Activated CD8-positive, alpha-beta memory T cell treated with anti-CD3 and anti-CD28 coated beads, Interleukin-2, amount 50 U/mL, for 24 hours (primary cell): ENCODE data around the gene TEX53.

Source experiments
- DNase-seq: peaks from one replicate; pipeline ENCODE4 v3.0.0-alpha.2; 2020; ENCODE audit errors: extremely low read depth

The TEX53 gene

GRCh38 chr9:114638404-114638803 is 19.2 kb downstream of the TEX53 start:
- no peak for DNase-seq

DNA sequence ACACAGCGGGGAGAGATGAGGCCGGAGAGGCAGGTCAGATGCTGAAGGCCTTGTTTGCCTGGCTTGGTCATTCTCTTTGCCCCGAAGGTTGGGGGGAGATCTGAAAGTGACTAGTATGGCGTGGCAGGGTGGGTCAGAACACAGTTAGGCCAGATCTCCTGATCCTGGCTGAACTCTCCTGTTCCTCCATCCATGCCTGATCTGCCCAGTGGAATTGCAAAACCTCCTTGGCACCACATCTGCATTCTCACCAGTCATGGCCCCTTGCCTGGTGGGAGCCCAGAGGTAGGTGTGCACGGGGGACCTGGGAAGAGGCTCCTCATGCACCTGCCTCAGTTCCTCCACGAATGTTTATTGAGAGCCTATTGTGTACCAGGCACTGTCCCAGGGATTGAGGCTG is 23.2 kb downstream of the TEX53 start:
- no peak for DNase-seq

DNA sequence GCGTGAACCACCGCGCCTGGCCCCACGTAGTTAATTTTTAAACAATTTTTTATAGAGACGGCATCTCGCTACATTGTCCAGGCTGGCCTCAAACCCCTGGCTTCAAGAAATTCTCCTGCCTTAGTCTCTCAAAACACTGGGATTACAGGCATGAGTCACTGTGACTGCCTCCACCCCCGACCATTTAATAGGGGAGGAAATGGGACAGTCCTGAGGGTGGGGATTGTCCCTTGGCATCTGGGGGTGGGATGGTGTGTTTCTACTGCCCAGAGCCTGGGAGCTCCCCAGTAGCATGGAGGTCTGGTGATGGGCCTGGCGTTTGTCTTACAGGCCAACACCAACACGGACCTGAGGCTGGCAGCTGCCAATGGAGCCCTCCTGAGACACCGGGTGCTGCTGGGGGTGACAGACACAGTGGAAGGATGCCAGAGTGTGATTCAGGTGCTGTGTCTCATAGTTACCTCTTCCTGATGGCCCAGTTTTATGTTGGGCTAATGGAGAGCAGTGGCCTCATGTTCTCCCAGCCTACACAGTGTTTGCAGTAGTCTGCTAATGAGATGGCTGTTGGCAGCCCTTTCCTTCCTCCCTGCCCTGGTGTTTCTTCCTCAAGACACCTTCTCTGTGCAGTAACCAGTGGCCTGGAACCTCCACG is 24.0 kb downstream of the TEX53 start:
- no peak for DNase-seq

DNA sequence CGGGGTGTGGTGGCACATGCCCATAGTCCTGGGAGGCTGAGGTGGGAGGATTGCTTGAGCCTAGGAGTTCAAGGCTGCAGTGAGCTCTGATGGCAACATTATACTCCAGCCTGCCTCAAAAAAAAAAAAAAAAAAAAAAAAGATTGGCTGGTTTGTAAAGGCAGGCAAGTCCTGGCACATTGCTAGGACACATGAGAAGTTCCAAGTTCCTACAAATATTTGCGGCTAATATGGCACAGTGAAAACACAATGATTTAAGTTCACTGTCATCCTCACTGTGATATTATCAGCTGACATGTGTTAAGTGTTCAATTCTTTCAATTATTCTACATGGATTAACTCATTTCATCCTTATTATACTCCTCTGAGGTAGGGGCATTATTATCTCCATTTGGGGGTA is 26.4 kb downstream of the TEX53 start:
- no peak for DNase-seq

GRCh38 chr9:114629563-114630090 is 28.0 kb downstream of the TEX53 start:
- no peak for DNase-seq

GRCh38 chr9:114627553-114627952 is 30.1 kb downstream of the TEX53 start:
- no peak for DNase-seq

GRCh38 chr9:114626415-114627020 is 31.1 kb downstream of the TEX53 start:
- DNase-seq: no peak

DNA sequence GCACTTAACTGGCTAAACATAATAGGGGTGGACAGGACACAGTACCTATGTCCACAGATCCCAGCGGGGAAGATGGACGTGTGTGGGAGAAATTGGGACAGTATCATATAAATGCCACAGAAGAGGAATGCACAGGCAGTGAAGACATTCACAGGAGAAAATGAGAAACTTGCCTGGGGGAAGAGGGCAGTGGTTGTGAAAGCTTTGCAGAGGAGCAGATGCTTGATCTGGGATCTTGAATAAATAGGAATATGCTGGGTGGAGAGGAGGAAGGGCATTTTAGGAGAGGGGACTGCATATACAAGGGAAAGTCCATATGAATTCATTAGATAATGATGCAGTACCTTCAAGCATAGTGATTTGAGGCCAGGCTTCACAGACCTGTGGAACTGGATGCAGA is 32.9 kb downstream of the TEX53 start:
- DNase-seq: no peak

DNA sequence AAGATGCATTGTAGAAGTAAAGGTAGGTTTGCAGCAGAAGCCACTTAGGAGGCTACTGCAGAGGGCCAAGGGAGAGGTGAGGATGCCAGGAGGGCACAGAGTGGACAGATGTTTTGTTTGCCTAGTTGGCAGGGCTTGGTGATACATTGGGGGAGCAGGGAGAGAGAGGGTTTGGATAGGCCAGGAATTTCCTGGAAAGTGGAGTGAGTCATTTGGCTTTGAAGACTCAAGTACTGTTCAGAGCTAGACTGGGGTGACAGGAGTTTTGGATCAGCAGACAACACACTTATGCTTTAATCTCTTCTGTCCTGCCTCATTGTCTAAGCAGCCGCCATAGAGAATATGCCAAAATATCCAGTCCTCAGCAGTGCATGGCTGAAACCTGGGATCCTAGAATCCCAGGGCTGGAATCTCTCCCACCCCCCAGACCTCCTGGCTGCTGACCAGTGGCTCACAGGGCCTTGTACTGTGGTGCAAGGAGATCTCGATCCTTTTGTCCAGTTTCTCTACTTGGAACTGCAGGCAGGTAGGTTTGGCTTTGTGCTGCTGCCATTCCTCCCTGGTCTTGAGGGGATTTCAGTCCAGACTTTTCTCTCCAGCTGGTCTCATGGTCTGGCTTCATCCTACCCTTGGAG is 35.5 kb downstream of the TEX53 start:
- no peak for DNase-seq

DNA sequence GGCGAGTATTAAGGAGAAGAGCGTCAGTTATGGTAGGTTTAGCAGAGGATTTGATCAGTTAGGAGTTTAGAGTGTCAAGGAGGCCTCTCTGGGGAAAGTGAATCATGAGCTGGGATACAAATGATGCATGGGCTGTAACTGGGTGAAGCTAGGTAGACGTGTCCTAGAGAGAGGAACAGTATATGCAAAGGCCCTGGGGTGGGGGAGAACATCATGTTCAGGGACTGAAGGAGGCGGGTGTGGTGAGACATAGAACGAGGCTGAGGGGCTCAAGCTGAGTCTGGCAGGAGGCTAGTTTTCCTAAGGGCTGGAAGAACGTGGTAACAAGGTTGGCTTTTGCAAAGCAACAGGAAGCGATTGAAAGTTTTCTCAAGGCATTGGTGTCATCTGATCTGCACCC is 36.0 kb downstream of the TEX53 start:
- DNase-seq: no peak

DNA sequence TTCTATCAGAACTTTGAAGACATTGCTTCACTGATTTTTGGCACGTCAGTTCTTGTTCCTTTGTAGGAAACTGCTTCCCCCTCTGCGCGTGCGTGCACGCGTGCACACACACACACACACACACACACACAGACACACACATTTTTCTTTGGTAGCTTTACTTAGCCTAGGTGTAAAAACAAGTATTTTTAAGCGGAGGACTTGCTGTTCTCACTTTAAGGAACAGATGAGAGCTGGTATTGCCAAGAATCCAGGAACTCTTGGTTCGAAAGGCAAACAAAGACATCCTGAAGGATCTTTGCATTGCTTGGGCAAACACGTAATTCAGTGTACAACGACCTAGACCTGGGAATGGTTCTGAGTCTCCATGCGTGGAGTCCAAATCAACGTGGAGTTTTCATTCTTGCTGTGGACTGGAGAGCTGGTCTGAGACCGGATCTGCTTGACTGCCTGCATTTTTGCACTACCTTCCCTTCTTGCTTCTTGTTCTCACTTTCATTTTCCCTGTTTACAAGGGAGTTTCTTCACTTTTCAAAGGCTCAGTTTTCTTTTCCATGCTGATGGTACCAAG is 38.3 kb downstream of the TEX53 start:
- no peak for DNase-seq

DNA sequence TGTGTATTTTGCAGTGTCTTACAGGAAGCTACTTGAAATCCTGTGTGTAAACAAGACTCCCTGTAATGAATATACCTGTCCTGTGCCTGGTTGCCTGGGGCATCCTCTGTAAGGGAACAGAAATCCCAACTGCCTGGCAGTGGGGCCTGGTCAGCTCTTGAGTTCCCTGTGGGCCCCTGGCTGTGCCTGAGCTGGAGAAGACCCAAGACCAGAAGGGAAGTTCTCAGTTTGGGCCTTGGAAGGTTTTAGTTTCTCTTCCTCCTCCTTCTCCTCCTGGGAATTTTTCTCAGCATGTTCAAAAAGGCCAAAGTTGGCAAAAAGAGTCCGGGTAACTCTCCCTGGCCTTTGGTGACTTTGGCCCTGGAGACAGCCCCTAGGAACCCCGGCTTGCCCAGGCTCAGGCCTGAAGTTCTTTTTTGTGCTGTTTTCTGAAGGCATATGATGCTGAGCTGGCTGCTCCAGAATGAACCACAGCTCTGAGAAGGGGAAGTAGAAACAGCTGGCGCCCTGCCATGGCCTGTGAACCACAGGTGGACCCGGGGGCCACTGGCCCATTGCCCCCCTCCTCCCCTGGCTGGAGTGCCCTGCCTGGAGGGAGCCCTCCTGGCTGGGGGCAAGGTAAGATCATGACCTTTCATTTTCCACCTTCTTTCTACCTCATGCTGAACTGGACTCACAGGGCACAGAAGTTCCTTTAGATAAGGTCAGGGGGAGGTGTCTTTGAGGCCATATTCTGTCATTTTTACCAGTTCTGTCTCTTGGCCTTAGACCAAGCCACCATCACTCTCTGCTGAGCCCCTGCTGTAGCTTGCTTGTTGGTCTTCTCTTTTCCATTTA is 40.7 kb downstream of the TEX53 start:
- no peak for DNase-seq

DNA sequence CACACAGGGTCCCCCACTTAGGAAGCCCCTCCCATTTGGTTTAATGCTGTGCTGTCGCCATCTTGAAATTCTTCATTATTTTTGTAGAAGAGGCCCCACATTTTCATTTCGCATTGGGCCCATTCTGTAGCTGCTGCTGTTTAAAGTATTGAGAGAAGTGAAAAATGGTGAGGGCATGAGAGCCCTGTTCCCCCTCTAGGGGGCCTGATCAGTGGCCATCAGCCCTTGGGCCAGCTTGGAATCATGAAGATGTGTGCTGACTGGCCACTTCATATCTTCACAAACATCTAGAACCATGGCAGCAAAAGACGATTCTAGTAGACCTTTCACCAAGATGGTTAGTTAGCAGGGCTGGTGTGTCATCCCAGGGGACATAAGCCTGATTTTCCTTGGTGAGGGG is 43.2 kb downstream of the TEX53 start:
- no peak for DNase-seq

- DNase-seq: no peak
These were observed 43.7 kb downstream of the TEX53 start for GRCh38 chr9:114613919-114614318.

- DNase-seq: no peak
These were observed 44.5 kb downstream of the TEX53 start for GRCh38 chr9:114613087-114613486.

DNA sequence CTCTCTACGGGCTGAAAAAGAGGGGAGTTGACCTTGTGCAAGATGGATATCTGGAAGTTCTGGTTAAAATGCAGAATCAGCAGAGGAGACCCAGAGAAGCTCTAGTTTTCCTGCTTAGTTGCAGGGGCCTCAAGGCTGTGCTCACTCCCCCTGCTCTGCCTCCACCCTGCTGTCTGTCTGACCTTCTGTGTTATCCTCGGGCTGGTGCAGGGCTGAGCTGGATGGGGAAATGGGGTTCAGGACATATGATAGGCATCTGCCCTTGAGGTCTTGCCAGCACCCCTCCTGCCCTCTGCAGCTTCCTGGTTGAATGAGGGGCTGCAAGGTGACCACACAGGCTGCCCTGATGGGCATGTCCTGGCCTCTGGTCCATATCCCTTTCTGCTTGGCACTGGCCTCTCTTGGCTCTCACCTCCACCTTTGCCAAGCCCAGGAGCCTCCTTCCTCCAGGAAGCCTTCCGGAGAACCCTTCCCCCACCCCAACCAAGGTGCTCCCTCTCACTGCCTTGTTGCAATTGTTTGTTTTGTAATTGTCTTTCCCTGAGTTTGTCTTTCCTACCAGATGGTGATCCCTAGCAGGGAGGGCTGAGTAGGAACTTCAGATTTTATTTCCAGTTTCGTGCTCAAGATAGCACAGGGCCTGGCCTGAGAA is 45.2 kb downstream of the TEX53 start:
- DNase-seq: no peak

GRCh38 chr9:114611516-114612271 is 45.9 kb downstream of the TEX53 start:
- DNase-seq: no peak

- DNase-seq: no peak
These were observed 49.1 kb downstream of the TEX53 start for GRCh38 chr9:114608525-114608796.

GRCh38 chr9:114607671-114608524 is 49.7 kb downstream of the TEX53 start:
- no peak for DNase-seq

DNA sequence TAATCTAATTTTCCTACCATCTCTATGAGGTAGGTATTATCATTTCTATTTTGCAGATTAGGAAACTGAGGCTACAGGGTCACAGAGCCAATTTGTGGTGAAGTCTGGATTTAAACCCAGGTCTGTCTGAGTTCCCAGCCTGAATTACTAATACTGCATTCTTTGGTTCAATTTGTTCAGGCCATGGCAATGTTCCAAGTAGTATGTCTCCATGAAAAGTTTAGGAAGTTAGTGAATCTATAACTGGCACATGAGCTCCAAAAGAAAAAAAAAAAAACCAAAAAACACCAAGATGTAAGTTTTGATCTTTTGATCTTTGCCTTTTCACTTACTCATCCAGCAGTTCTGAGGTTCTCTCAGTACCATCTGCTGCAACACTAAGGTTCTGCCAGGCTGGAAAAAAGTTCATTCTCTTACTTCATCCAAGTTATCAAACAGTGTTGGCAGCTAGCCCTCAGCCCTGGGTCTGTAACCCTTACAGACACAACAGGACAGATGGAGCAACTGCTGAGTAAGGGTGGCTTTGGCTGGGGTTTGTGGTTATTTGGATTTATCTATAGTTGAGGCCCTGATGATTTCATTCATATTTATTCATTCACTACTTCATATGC is 50.9 kb downstream of the TEX53 start:
- DNase-seq: no peak
